Psoas muscle (tissue), 8 donors: ENCODE data around the gene SMARCC2. TPM values are rescaled to one million over a fixed set of nuclear protein-coding genes. Genes with fewer than 3 reads are reported as not detected.
A peak's percentile ranks its signal among the peaks of the same experiment; 100 is the strongest.

ENCODE experiments used
- ATAC-seq, 4 donors: fragments of 200-7000 bp; cut with Tn5 transposase; one replicate each; pipeline ENCODE4 v1.9.1; 2020; ENCODE audit warnings: moderate library complexity in 3 of 4, mild to moderate bottlenecking in 2 of 4
- DNase-seq, 2 donors: peaks; one replicate each; pipeline ENCODE4 v3.0.0-alpha.2; 2020
- H3K27ac ChIP-seq: fragments of 200-600 bp; one replicate; pipeline ENCODE4 v1.8.0; 2022
- H3K27me3 ChIP-seq, 3 donors: fragments of 200-600 bp in 1 of 3; one replicate each; pipeline versions ENCODE4 v1.6.1 to v1.8.0; 2013 to 2022; ENCODE audit warnings: low read length in 2 of 3, mild to moderate bottlenecking in 2 of 3, moderate library complexity in 1 of 3; ENCODE audit not compliant: insufficient read depth in 3 of 3
- H3K36me3 ChIP-seq, 2 donors: fragments of 200-600 bp in 1 of 2; one replicate each; pipeline versions ENCODE4 v1.6.1 to v1.8.0; 2013 to 2022; ENCODE audit warnings: low read depth in 1 of 2, mild to moderate bottlenecking in 1 of 2, moderate library complexity in 1 of 2; ENCODE audit not compliant: insufficient read depth in 1 of 2
- H3K4me1 ChIP-seq: fragments of 200-600 bp; one replicate; pipeline ENCODE4 v1.8.0; 2022
- H3K4me3 ChIP-seq: fragments of 200-600 bp; one replicate; pipeline ENCODE4 v1.8.0; 2022; ENCODE audit warnings: mild to moderate bottlenecking
- H3K9me3 ChIP-seq: fragments of 200-600 bp; one replicate; pipeline ENCODE4 v1.8.0; 2022
- CTCF ChIP-seq: fragments of 200-600 bp; IDR thresholded peaks from one replicate; pipeline ENCODE4 v1.8.0; 2022; ENCODE audit warnings: antibody characterized with exemption
- WGBS, 3 donors: extraction: QIAGEN DNeasy Blood & Tissue Kit; methylation state at CpG; one replicate each; pipeline versions ENCODE4 v1.1.6 to v1.1.7; 2013; 5-methylcytosine and 5-hydroxymethylcytosine counted together
- intact Hi-C, 2 donors: fragments of 100-400 bp; cut with DNase I; formaldehyde crosslinking; loops; one replicate each; pipeline versions ENCODE4 v1.11.0 to v1.14.2; 2022
- polyA plus RNA-seq, 3 donors: library from polyadenylated mRNA; stranded (reverse); fragments of 200-250 nt; gene quantifications; one replicate each; pipeline ENCODE4 v1.2.3, GENCODE V29; 2013
- total RNA-seq, 4 donors: library from RNA; stranded (reverse); fragmentation: NEBNext Ultra II Directional in 2 of 4; extraction: Animal tissue kit (Norgen Biotek cat#: 25700) in 2 of 4; gene quantifications; one replicate each; pipeline versions ENCODE4 v1.2.1 to v1.2.4, GENCODE V29; 2021 to 2023
- donor health status: healthy with polysubstance abuse.
- donor health status: DM: no; HTN: no; CAD: no; lungs with moderate emphysema.
- donor health status: Bipolar disorder and iron deficiency.
- donor health status: healthy.
- donor health status: DM: yes; HTN: yes; CAD: no.
- donor health status: DM: no; HTN: no; CAD: no.
- donor health status: DM: no; HTN: no; CAD: no.
- donor health status: DM: yes; HTN: yes; CAD: no.

The SMARCC2 gene
- total and polyA plus RNA-seq, 7 donors = 16.5 to 78.7 (median 49.8) TPM

- ATAC-seq (no peak), DNase-seq (no peak)
- peaks cover 15 to 100% of the 10 kb centered on the region in 2 donors for H3K36me3 ChIP-seq
- no peaks in the 10 kb centered on the region for H3K27me3 ChIP-seq
- H3K9me3 ChIP-seq = no peaks in the 10 kb centered on the region
- 93 to 95% (median 94%) methylated on average over 14 of the region's 14 CpGs for WGBS, 3 donors
- H3K27ac ChIP-seq = no peak overlapping the region
- no peaks in the 10 kb centered on the region for H3K4me1 ChIP-seq
- no peak overlapping the region for H3K4me3 ChIP-seq
- intact Hi-C loops = no loop called here
- TF ChIP-seq CTCF = no peak
Observed at GRCh38 chr12:56137853-56138571, 51.3 kb downstream of the SMARCC2 start.

GRCh38 chr12:56134897-56135296 lies 54.4 kb downstream of the SMARCC2 start:
- Histone ChIP-seq H3K4me1 (peaks cover 5% of the 10 kb centered on the region), H3K9me3 (no peaks in the 10 kb centered on the region), H3K4me3 (no peak overlapping the region), H3K36me3 (peaks cover 15 to 96% of the 10 kb centered on the region in 2 donors), H3K27me3 (no peaks in the 10 kb centered on the region), H3K27ac (no peak overlapping the region)
- ATAC-seq = no peak
- intact Hi-C loops = no loop called here
- no peak for DNase-seq
- no peak for TF ChIP-seq CTCF
- WGBS, 3 donors = 97 to 98% (median 97%) methylated on average over 6 of the region's 6 CpGs

GRCh38 chr12:56130876-56131275 lies 58.4 kb downstream of the SMARCC2 start:
- no peaks in the 10 kb centered on the region for H3K9me3 ChIP-seq
- H3K27ac ChIP-seq = no peak overlapping the region
- H3K27me3 ChIP-seq = no peaks in the 10 kb centered on the region
- no peak for ATAC-seq
- WGBS, 3 donors = 87 to 89% (median 88%) methylated on average over 4 of the region's 4 CpGs
- peaks cover 0 to 56% of the 10 kb centered on the region in 2 donors for H3K36me3 ChIP-seq
- DNase-seq = no peak
- intact Hi-C loops = no loop called here
- no peak overlapping the region for H3K4me3 ChIP-seq
- peaks cover 23% of the 10 kb centered on the region for H3K4me1 ChIP-seq
- TF ChIP-seq CTCF = no peak

- Histone ChIP-seq H3K27me3 (no peaks in the 10 kb centered on the region), H3K9me3 (no peaks in the 10 kb centered on the region), H3K36me3 (peaks cover 0 to 47% of the 10 kb centered on the region in 2 donors), H3K4me3 (peak overlapping the region; percentile 86), H3K4me1 (peaks cover 23% of the 10 kb centered on the region), H3K27ac (peak overlapping the region; percentile 95)
- intact Hi-C loops = loop anchor here (5.0 to 10.0 kb wide), 3 partner anchors 127 to 337 kb away; partner anchors contain the start of genes SPRYD4 (in 2 of the 2) and ANKRD52 (in 1 of the 2)
- peak; percentile 28 to 67 for DNase-seq
- no peak for TF ChIP-seq CTCF
- WGBS, 3 donors = 23 to 35% (median 23%) methylated on average over 22 of the region's 22 CpGs
- ATAC-seq = no peak
Observed at GRCh38 chr12:56129942-56130495, 59.3 kb downstream of the SMARCC2 start.
